ENCODE measurements around the gene DNAI1.

DNAI1 gene

GRCh38 chr9:34558919-34559623 is 100.5 kb downstream of the DNAI1 start:
- DNase-seq = no peak
- H3K36me3 Mint-ChIP-seq (ENCODE audit: insufficient read depth) = no peaks in the 10 kb centered on the region
- H3K4me3 Mint-ChIP-seq = no peak overlapping the region
- H3K9me3 Mint-ChIP-seq = no peaks in the 10 kb centered on the region
- H3K27ac Mint-ChIP-seq = no peak overlapping the region
- H3K27me3 Mint-ChIP-seq = peaks cover 55 to 91% of the 10 kb centered on the region in 2 donors
- ATAC-seq (replicated peaks) = no peak
- no peaks in the 10 kb centered on the region for H3K4me1 Mint-ChIP-seq (ENCODE audit: low read depth in 2 of 2)

GRCh38 chr9:34559624-34560455 is 101.2 kb downstream of the DNAI1 start:
- H3K4me3 Mint-ChIP-seq = no peak overlapping the region
- no peak for ATAC-seq (replicated peaks)

GRCh38 chr9:34560599-34561214 is 102.1 kb downstream of the DNAI1 start:
- Mint-ChIP-seq H3K27ac (no peak overlapping the region), H3K27me3 (peaks cover 59 to 91% of the 10 kb centered on the region in 2 donors), H3K4me3 (no peak overlapping the region), H3K36me3 (ENCODE audit: insufficient read depth) (no peaks in the 10 kb centered on the region), H3K9me3 (no peaks in the 10 kb centered on the region), H3K4me1 (ENCODE audit: low read depth in 2 of 2) (no peaks in the 10 kb centered on the region)
- DNase-seq (no peak), ATAC-seq (replicated peaks) (no peak)

More at GRCh38 chr9:34559624-34560455, 101.2 kb downstream of the DNAI1 start:
- H3K4me1 Mint-ChIP-seq (ENCODE audit: low read depth in 2 of 2) = no peaks in the 10 kb centered on the region
- H3K27me3 Mint-ChIP-seq = peaks cover 56 to 91% of the 10 kb centered on the region in 2 donors
- DNase-seq = no peak
- no peak overlapping the region for H3K27ac Mint-ChIP-seq
- no peaks in the 10 kb centered on the region for H3K9me3 Mint-ChIP-seq
- no peaks in the 10 kb centered on the region for H3K36me3 Mint-ChIP-seq (ENCODE audit: insufficient read depth)

DNA sequence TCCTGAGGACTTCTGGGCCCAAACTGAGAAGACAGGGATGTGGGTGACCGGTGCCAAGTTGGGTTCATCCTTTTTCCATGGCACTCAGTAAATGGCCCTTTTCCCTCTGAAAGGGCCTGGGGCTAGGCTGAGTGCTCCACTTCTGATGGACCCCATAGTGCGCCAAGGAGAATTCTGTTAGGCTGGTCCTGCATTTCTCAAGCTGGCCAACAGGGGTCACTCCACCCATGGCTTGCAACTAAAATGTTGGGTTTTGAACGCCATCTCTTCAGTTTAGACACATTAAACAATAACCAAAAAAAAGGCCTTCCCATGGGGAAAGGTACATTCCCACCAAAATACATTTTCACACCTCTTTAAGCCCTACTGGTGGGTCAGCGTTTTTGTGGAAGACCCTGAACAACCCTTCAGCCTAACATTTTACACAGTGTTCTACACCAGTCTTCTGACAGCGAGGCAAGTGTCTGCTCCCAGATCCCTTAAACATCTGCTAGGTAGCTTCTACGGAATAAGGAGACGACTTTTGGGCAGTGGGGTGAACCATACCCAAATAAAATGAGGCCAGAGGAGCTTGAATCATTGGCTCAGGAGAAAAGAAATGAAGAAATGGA is 103.6 kb downstream of the DNAI1 start:
- H3K4me3 Mint-ChIP-seq = no peak overlapping the region

DNA sequence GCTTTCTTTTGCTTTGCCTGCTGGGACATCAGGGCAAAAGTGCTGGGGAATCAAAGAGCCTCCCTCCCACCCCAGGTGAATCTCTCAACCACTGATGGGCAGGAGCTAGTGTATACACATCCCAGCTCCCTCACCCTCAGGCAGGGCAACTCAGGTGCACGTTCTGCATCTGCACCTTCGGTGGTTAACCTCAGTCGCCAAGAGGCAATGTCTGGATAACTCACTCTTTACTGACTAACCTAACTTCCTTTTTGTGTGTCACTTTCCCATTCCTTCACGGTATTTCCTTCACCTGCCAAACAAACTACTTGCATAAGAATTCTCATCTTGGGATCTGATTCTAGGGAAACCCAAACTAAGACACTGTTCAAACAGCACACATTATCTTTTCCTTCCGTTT is 104.7 kb downstream of the DNAI1 start:
- Mint-ChIP-seq H3K27me3 (peaks cover 55 to 91% of the 10 kb centered on the region in 2 donors), H3K9me3 (no peaks in the 10 kb centered on the region), H3K4me3 (no peak overlapping the region), H3K4me1 (ENCODE audit: low read depth in 2 of 2) (no peaks in the 10 kb centered on the region), H3K27ac (no peak overlapping the region), H3K36me3 (ENCODE audit: insufficient read depth) (no peaks in the 10 kb centered on the region)
- DNase-seq (no peak), ATAC-seq (replicated peaks) (no peak)

More for the DNA sequence above, 103.6 kb downstream of the DNAI1 start:
- H3K36me3 Mint-ChIP-seq (ENCODE audit: insufficient read depth) = no peaks in the 10 kb centered on the region
- H3K9me3 Mint-ChIP-seq = no peaks in the 10 kb centered on the region
- ATAC-seq (replicated peaks) (no peak), DNase-seq (no peak)
- no peak overlapping the region for H3K27ac Mint-ChIP-seq
- peaks cover 57 to 91% of the 10 kb centered on the region in 2 donors for H3K27me3 Mint-ChIP-seq
- no peaks in the 10 kb centered on the region for H3K4me1 Mint-ChIP-seq (ENCODE audit: low read depth in 2 of 2)

GRCh38 chr9:34564617-34565016 is 106.0 kb downstream of the DNAI1 start:
- DNase-seq (no peak), ATAC-seq (replicated peaks) (no peak)
- H3K4me3 Mint-ChIP-seq = no peak overlapping the region
- no peaks in the 10 kb centered on the region for H3K4me1 Mint-ChIP-seq (ENCODE audit: low read depth in 2 of 2)
- H3K9me3 Mint-ChIP-seq = no peaks in the 10 kb centered on the region
- no peaks in the 10 kb centered on the region for H3K36me3 Mint-ChIP-seq (ENCODE audit: insufficient read depth)
- H3K27me3 Mint-ChIP-seq = peaks cover 63 to 87% of the 10 kb centered on the region in 2 donors
- H3K27ac Mint-ChIP-seq = no peak overlapping the region

DNA sequence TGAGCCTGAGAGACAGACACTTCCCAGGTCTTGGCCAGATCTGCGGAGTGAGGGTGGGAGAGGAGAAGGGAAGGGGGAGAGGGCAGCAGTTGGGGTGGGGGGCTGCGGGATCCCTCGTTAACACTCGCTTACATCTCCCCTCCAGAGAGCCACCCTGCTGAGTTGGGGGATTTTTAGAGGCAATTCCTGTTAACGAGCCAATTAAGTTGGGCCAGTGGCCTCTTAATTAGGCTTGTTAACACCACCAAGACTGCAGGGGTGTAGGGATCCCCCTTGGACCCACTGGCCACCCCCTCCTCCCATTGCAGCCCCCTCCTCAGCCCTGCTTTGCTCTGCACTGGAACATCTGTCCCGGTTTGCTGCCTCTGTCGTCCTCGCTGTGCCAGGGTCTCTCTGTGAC is 107.3 kb downstream of the DNAI1 start:
- H3K27me3 Mint-ChIP-seq = peaks cover 65 to 87% of the 10 kb centered on the region in 2 donors
- no peak for ATAC-seq (replicated peaks)
- peaks cover under 1% of the 10 kb centered on the region for H3K36me3 Mint-ChIP-seq (ENCODE audit: insufficient read depth)
- DNase-seq = no peak
- H3K4me1 Mint-ChIP-seq (ENCODE audit: low read depth in 2 of 2) = no peaks in the 10 kb centered on the region
- no peak overlapping the region for H3K27ac Mint-ChIP-seq
- H3K9me3 Mint-ChIP-seq = no peaks in the 10 kb centered on the region
- no peak overlapping the region for H3K4me3 Mint-ChIP-seq

GRCh38 chr9:34566322-34566721 is 107.7 kb downstream of the DNAI1 start:
- Mint-ChIP-seq H3K4me3 (no peak overlapping the region), H3K9me3 (no peaks in the 10 kb centered on the region), H3K36me3 (ENCODE audit: insufficient read depth) (peaks cover 4% of the 10 kb centered on the region), H3K27me3 (peaks cover 64 to 87% of the 10 kb centered on the region in 2 donors), H3K4me1 (ENCODE audit: low read depth in 2 of 2) (no peaks in the 10 kb centered on the region), H3K27ac (no peak overlapping the region)
- DNase-seq (no peak), ATAC-seq (replicated peaks) (no peak)

DNA sequence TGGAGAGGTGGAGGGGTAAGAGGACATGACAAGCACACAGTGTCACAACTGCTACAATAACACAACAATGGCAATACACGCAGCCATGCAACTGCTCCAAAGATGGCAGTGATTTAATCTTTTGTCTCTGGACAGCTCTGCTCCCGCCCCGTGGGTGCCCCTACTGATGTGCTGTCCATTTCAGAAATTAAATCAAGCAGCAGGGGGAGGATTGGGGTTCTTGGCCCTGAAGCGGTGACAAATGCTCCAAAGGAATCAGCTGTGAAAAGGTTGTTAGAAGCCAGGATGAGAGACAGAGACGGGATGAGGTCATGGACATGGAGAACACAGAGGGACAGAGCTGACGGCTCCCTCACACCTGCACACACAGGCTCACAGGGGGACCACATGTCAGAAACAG is 108.4 kb downstream of the DNAI1 start:
- no peak for ATAC-seq (replicated peaks)

DNA sequence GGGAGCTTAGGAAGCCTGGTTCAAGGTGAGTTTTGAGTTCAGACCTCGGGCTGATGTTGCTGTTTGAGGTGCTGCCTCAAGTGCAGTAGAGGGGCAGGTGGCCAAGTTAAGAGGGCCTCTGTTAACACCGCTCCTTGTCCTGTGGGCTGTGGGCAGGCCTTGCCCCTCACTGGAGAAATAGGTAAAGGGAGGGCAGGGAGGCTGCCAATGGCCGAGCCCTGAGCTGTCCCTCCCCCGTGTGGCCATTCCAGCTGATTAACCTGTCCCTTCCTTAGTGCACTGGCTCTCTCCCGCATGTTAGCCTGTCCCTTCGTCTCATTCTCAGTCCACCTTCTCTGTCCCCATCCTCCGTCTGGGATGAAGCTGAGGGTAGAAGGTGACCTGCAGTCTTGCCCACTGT is 109.5 kb downstream of the DNAI1 start:
- no peak for DNase-seq
- H3K27me3 Mint-ChIP-seq = peaks cover 68 to 95% of the 10 kb centered on the region in 2 donors
- no peaks in the 10 kb centered on the region for H3K9me3 Mint-ChIP-seq
- H3K27ac Mint-ChIP-seq = no peak overlapping the region
- no peaks in the 10 kb centered on the region for H3K4me1 Mint-ChIP-seq (ENCODE audit: low read depth in 2 of 2)
- H3K4me3 Mint-ChIP-seq = no peak overlapping the region
- no peak for ATAC-seq (replicated peaks)
- H3K36me3 Mint-ChIP-seq (ENCODE audit: insufficient read depth) = peaks cover 4% of the 10 kb centered on the region

More for the DNA sequence above, 108.4 kb downstream of the DNAI1 start:
- H3K27ac Mint-ChIP-seq = no peak overlapping the region
- H3K9me3 Mint-ChIP-seq = no peaks in the 10 kb centered on the region
- H3K4me3 Mint-ChIP-seq = no peak overlapping the region
- no peaks in the 10 kb centered on the region for H3K4me1 Mint-ChIP-seq (ENCODE audit: low read depth in 2 of 2)
- no peak for DNase-seq
- peaks cover 70 to 91% of the 10 kb centered on the region in 2 donors for H3K27me3 Mint-ChIP-seq
- H3K36me3 Mint-ChIP-seq (ENCODE audit: insufficient read depth) = peaks cover 4% of the 10 kb centered on the region

- Mint-ChIP-seq H3K27ac (no peak overlapping the region), H3K4me1 (ENCODE audit: low read depth in 2 of 2) (no peaks in the 10 kb centered on the region), H3K27me3 (peaks cover 68 to 95% of the 10 kb centered on the region in 2 donors), H3K9me3 (no peaks in the 10 kb centered on the region), H3K36me3 (ENCODE audit: insufficient read depth) (peaks cover 4% of the 10 kb centered on the region), H3K4me3 (no peak overlapping the region)
- ATAC-seq (replicated peaks) (no peak), DNase-seq (no peak)
These were observed 110.2 kb downstream of the DNAI1 start for GRCh38 chr9:34568774-34569173.

DNA sequence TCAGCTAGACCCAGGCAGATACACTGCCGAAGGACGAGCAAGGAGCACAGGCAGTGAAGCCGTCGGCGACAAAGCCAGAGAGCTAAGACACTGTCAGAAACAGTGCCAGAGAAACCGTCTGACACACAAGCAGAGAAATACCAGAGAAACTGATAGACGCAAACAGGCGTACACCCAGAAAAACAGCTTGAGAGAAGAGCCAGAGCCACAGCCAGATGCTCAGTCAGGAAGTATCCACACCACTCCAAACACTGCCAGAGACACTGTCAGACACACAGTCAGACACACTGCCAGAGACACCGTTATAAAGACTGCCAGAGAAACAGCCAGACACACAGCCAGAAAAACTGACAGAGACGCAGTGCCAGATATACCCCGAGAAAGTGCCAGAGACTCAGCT is 111.8 kb downstream of the DNAI1 start:
- Mint-ChIP-seq H3K9me3 (no peaks in the 10 kb centered on the region), H3K36me3 (ENCODE audit: insufficient read depth) (peaks cover 4% of the 10 kb centered on the region), H3K4me1 (ENCODE audit: low read depth in 2 of 2) (no peaks in the 10 kb centered on the region), H3K27ac (no peak overlapping the region), H3K4me3 (no peak overlapping the region), H3K27me3 (peaks cover 66 to 95% of the 10 kb centered on the region in 2 donors)
- no peak for ATAC-seq (replicated peaks)
- no peak for DNase-seq
